Activated T-helper 1 cell treated with anti-CD3 and anti-CD28 coated beads, Interleukin-12 subunit alpha, Interleukin-12 subunit beta, Interleukin-2, Interleukin-4 antibody, amounts not matched to agents 30 ng/mL and 10 ng/mL and 1 ng/mL, durations not matched to agents 14 hours and 24 hours and 36 hours (primary cell): ENCODE measurements around the gene RNF213. TPM values are rescaled to one million over a fixed set of nuclear protein-coding genes. Genes with fewer than 3 reads are reported as not detected.
A peak's percentile ranks its signal among the peaks of the same experiment; 100 is the strongest.

Source experiments
- DNase-seq: peaks from one replicate; pipeline ENCODE4 v3.0.0; 2021; ENCODE audit warnings: low spot score
- H3K27ac Mint-ChIP-seq: one replicate; pipeline ENCODE4 v1.8.0; 2021; ENCODE audit warnings: mild to moderate bottlenecking, mixed read lengths
- H3K27me3 Mint-ChIP-seq: one replicate; pipeline ENCODE4 v1.8.0; 2022; ENCODE audit warnings: mild to moderate bottlenecking, moderate library complexity, mixed read lengths; ENCODE audit not compliant: insufficient read depth
- H3K36me3 Mint-ChIP-seq: one replicate; pipeline ENCODE4 v1.8.0; 2021; ENCODE audit warnings: low read depth, mixed read lengths
- H3K4me1 Mint-ChIP-seq: one replicate; pipeline ENCODE4 v1.8.0; 2021; ENCODE audit warnings: low read depth, mixed read lengths
- H3K4me3 Mint-ChIP-seq: one replicate; pipeline ENCODE4 v1.8.0; 2021; ENCODE audit warnings: mild to moderate bottlenecking, moderate library complexity, mixed read lengths
- H3K9me3 Mint-ChIP-seq: one replicate; pipeline ENCODE4 v1.8.0; 2021; ENCODE audit warnings: mixed read lengths
- intact Hi-C: fragments of 100-400 bp; cut with micrococcal nuclease; formaldehyde crosslinking; loops from one replicate; pipeline ENCODE4 v1.15.1; 2024
- total RNA-seq: library from RNA; stranded (reverse); gene quantifications from 2 replicates; pipeline ENCODE4 v1.2.3, GENCODE V29; 2022

RNF213 gene
- total RNA-seq, 1 donor from 2014 or later = 290 TPM

DNA sequence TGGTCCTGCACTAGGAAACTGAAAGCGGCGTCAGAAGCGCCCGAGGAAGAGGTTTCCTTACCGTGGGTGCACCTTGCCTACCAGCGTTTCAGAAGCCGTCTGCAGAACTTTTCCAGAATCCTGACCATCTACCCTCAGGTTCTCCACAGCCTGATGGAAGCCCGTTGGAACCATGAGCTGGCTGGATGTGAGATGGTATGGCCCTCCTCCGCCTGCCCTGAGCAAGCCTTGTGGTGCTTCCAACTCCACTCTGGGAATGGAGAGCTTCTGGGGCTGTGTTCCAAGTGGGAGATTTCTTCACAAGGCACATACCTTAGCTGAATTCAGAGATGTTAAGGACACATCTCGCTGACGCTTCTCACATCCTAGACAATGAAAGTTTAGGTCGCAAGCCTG, 102.5 kb downstream of the RNF213 start:
- no peaks in the 10 kb centered on the region for H3K4me1 Mint-ChIP-seq
- no peak overlapping the region for H3K4me3 Mint-ChIP-seq
- DNase-seq = no peak
- no peak overlapping the region for H3K27ac Mint-ChIP-seq
- no peaks in the 10 kb centered on the region for H3K27me3 Mint-ChIP-seq
- H3K36me3 Mint-ChIP-seq = peaks cover 74% of the 10 kb centered on the region
- intact Hi-C loops = loop anchor here (5.0 to 10.0 kb wide), 2 partner anchors 41 to 168 kb away; no protein-coding TSS in a partner anchor
- H3K9me3 Mint-ChIP-seq = no peaks in the 10 kb centered on the region

DNA sequence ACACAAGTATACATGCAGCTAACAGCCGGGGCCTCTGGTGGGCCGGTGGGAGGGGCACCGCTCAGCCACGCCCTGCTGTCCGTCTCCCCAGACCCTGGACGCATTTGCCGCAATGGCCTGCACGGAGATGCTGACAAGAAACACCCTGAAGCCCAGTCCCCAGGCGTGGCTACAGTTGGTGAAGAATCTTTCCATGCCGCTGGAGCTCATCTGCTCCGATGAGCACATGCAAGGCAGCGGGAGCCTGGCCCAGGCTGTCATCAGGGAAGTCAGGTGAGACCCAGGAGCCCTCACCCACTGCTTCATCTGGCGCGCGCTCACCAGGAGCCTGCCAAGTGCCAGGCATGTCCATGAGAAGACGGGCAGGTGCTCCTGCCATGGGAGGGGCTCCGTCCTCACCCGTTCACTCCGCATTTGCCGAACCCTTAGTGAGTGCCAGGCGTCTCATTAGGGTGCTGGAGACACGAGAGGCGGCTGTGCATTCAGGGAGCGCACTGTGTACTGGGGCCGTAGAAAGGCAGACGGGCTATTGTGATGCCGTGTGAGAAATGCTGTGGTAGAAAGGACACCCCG, 103.0 kb downstream of the RNF213 start:
- H3K4me1 Mint-ChIP-seq = no peaks in the 10 kb centered on the region
- intact Hi-C loops = loop anchor here (5.0 to 10.0 kb wide), 2 partner anchors 41 to 169 kb away; no protein-coding TSS in a partner anchor
- peaks cover 72% of the 10 kb centered on the region for H3K36me3 Mint-ChIP-seq
- H3K27ac Mint-ChIP-seq = no peak overlapping the region
- no peaks in the 10 kb centered on the region for H3K9me3 Mint-ChIP-seq
- no peak overlapping the region for H3K4me3 Mint-ChIP-seq
- no peak for DNase-seq
- H3K27me3 Mint-ChIP-seq = no peaks in the 10 kb centered on the region

DNA sequence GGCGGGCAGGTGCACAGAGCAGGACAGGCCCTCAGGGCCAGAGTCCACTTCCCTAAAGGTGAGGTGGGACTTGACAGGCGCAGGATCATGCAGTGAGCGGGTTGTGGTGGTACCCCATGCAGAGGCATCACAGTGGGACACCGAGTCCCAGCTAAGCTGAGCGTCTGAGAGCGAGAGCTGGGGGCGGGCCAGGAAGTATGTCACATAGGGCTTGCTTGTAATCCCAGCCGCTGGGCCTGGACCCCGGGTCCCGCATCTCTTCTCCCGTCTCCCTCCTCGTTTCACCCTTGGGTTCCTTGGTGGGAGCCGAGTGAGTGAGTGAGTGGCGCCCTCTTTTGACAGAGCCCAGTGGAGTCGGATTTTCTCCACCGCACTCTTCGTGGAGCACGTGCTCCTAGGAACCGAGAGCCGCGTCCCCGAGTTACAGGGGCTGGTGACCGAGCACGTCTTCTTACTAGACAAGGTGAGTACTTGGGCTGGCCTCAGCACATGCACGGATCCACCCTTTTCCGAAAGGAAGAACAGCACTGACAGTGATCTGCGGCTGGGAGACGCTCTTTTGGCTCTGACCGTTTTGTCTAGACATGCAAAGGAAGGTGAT, 103.5 kb downstream of the RNF213 start:
- H3K36me3 Mint-ChIP-seq = peaks cover 72% of the 10 kb centered on the region
- intact Hi-C loops = loop anchor here (5.0 to 10.0 kb wide), 2 partner anchors 42 to 169 kb away; no protein-coding TSS in a partner anchor
- no peak for DNase-seq
- no peaks in the 10 kb centered on the region for H3K9me3 Mint-ChIP-seq
- H3K27ac Mint-ChIP-seq = no peak overlapping the region
- H3K4me3 Mint-ChIP-seq = no peak overlapping the region
- H3K4me1 Mint-ChIP-seq = no peaks in the 10 kb centered on the region
- no peaks in the 10 kb centered on the region for H3K27me3 Mint-ChIP-seq

DNA sequence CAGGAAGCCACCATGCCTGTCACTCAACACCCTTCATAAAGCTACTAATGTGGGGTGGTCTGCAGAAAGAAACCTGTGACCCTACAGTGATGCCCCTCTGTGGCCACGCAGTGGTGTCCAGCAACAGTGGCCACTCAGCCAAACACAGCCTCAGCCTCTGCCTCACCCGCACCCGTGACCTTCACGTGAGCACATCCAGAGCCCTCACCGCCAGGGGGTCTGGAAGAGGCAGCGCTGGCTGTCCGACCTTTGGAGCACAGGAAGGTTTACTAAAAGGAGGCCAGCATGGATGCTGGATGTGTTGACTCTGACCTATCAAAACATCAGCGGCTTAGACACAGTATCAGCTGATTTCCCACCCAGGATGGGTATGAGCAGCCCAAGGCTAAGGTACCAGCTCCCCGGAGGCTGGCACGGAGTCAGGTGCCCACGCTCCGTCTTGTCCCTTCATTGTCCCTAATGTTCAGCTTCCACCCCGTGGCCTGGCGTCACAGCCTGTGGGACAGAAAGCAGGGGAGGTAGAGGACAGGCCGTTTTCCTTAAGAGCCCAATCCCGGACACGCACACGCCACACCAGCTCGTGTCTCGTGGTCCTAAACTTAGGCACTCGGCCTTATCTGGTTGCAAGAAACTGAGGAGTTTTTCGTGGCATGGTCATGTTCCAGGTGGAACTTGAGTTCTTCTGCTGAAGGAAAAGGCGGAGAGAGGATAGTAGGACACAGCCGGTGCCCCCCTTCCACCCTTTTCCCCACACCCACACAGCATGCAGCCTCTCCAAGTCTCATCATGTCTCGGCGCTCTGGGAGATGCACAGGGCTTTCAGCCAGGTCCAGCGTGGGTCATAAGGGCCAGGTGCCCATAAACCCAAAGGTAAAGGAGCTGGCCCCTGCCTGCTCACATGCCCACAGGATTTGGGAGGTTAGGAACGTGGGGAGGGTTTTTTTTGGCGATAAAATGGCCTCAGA, 104.6 kb downstream of the RNF213 start:
- intact Hi-C loops = loop anchor here (10.0 kb wide), 1 partner anchor 170 kb away; no protein-coding TSS in a partner anchor
- Mint-ChIP-seq H3K36me3 (peaks cover 70% of the 10 kb centered on the region), H3K4me1 (no peaks in the 10 kb centered on the region), H3K9me3 (no peaks in the 10 kb centered on the region), H3K27ac (no peak overlapping the region), H3K27me3 (no peaks in the 10 kb centered on the region), H3K4me3 (no peak overlapping the region)
- DNase-seq = no peak

DNA sequence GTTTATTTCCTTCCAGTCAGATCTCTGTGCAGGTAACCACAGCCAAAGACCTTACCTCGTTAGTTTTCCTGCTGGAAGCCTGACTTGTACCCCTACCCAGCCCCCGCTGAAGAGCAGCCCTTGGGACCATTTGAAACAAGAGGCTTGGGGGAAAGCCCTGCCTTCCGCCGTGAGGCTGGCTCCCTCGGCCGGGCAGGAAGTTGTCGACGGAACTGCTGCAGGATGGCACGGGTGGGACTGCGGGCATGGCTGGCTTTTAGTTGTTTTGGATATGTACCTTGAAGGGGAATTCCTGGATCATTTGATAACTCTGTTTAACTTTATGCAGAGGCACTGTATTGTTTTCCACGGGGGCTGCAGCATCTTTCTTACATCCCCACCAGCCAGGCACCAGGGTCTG, 105.3 kb downstream of the RNF213 start:
- Mint-ChIP-seq H3K27me3 (no peaks in the 10 kb centered on the region), H3K9me3 (no peaks in the 10 kb centered on the region), H3K4me1 (no peaks in the 10 kb centered on the region), H3K27ac (no peak overlapping the region), H3K36me3 (peaks cover 70% of the 10 kb centered on the region), H3K4me3 (no peak overlapping the region)
- DNase-seq = no peak
- intact Hi-C loops = loop anchor here (10.0 kb wide), 1 partner anchor 171 kb away; no protein-coding TSS in a partner anchor

DNA sequence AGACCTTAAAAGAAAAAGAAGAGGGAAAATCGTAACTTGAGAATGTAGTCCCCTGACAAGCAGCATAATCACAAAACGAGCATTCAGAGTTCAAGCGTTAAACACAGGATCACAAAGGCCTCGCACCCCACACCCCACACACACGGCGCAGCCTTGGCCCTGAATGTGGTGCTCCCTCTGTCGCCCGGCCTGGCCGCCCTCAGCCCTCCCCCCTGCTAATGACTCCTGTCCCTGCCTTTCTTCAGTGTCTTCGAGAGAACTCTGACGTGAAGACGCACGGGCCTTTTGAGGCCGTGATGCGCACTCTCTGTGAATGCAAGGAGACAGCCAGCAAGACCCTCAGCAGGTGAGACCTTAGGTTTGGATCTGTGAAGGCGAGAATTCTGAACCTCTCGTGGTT, 106.9 kb downstream of the RNF213 start:
- H3K9me3 Mint-ChIP-seq = no peaks in the 10 kb centered on the region
- no peaks in the 10 kb centered on the region for H3K4me1 Mint-ChIP-seq
- H3K4me3 Mint-ChIP-seq = no peak overlapping the region
- peaks cover 70% of the 10 kb centered on the region for H3K36me3 Mint-ChIP-seq
- DNase-seq = no peak
- H3K27ac Mint-ChIP-seq = no peak overlapping the region
- no peaks in the 10 kb centered on the region for H3K27me3 Mint-ChIP-seq
- intact Hi-C loops = loop anchor here (10.0 kb wide), 1 partner anchor 173 kb away; no protein-coding TSS in a partner anchor

DNA sequence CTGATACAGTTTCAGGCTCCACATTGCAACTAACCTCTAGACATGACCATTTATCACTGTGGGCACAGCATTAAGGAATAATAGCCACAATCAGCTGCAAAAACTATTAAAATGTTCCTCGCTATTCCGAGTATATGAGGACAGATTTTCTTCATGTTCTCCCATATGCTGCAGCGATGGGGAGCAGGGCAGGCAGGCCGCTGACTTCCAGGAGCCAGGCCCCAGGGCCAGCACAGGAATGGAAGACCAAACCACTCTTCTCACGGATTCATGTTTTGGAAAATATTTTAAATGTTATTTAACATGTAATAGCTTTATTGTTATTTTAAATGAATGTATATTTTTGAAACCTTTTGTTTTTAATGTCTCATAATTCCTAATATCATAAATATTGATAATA, 110.5 kb downstream of the RNF213 start:
- Mint-ChIP-seq H3K4me1 (peaks cover 5% of the 10 kb centered on the region), H3K27me3 (no peaks in the 10 kb centered on the region), H3K4me3 (no peak overlapping the region), H3K9me3 (no peaks in the 10 kb centered on the region), H3K36me3 (peaks cover 64% of the 10 kb centered on the region), H3K27ac (no peak overlapping the region)
- intact Hi-C loops = no loop called here
- no peak for DNase-seq

DNA sequence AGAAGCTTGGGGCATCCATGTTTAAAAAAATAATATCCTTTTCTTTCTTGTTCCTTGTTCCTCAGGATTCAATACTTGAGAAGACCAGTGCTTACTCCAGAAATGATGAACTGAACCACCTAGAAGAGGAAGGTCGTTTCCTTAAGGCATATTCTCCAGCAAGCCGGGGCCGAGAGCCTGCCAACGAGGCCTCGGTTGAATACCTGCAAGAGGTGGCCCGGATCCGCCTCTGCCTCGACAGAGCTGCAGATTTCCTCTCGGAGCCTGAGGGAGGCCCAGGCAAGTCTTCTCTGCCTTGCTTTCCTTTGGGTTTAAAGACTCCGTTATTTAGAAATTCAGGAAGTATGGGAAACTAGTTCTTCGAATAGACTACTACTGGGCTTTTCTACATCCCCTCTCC, 111.8 kb downstream of the RNF213 start:
- intact Hi-C loops = no loop called here
- no peak for DNase-seq
- Mint-ChIP-seq H3K4me3 (no peak overlapping the region), H3K9me3 (no peaks in the 10 kb centered on the region), H3K36me3 (peaks cover 64% of the 10 kb centered on the region), H3K27ac (peak overlapping the region; percentile 2), H3K4me1 (peaks cover 5% of the 10 kb centered on the region), H3K27me3 (no peaks in the 10 kb centered on the region)

DNA sequence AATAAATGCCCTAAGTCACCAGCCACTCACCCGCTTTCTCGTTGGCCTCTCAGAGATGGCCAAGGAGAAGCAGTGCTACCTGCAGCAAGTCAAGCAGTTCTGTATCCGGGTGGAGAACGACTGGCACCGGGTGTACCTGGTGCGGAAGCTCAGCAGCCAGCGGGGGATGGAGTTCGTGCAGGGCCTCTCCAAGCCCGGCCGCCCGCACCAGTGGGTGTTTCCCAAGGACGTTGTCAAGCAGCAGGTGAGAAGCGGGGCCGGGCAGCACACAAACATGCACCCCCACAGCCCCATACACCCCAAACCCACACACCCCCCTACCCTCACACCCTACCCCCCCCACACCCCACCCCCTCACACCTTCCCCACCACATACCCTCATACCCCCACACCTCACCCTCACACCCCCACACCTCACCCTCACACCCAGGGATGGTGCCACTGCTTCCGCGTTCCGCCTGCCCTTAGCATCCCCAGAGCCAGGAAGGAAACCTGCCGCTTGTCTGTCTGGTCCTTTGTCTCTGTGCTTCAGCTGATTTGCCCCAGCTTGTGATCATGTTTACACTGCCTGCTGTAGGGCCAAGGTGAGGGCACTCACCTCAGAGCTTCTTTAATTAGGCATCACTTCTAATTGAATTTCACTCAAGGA, 112.4 kb downstream of the RNF213 start:
- Mint-ChIP-seq H3K4me3 (no peak overlapping the region), H3K9me3 (no peaks in the 10 kb centered on the region), H3K27me3 (no peaks in the 10 kb centered on the region), H3K4me1 (peaks cover 5% of the 10 kb centered on the region), H3K36me3 (peaks cover 65% of the 10 kb centered on the region), H3K27ac (no peak overlapping the region)
- DNase-seq = no peak
- intact Hi-C loops = no loop called here

DNA sequence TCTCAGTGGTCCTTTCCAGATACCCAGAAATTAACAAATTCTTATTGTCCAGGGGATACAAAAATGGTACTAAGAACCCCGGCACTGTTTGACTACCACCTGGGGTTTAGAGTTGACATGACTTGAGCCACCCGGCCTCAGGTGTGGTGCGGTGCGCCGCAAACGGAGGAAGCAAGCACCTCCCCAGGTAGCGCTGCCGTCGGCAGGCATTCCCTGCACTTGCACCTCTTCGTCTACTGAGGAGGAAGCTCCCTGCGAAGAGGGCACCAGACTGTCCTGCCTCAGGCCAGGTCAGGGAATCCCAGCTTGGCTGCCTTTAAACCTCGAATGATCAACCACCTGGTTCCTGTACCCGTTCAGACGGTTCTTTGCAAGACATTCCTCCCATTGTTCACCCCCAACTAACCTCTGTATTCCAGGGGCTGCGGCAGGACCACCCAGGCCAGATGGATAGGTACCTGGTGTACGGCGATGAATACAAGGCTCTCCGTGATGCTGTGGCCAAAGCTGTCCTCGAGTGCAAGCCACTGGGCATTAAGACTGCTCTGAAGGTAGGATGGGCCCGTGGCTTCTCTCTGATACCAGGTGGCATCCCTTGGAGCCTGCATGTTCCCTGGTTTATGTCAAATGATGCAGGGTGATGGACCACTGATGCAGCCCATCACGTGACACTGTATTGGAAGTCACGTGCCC, 113.5 kb downstream of the RNF213 start:
- intact Hi-C loops = no loop called here
- no peak for DNase-seq
- H3K36me3 Mint-ChIP-seq = peaks cover 69% of the 10 kb centered on the region
- H3K9me3 Mint-ChIP-seq = no peaks in the 10 kb centered on the region
- H3K4me1 Mint-ChIP-seq = peaks cover 5% of the 10 kb centered on the region
- H3K4me3 Mint-ChIP-seq = no peak overlapping the region
- H3K27me3 Mint-ChIP-seq = no peaks in the 10 kb centered on the region
- H3K27ac Mint-ChIP-seq = no peak overlapping the region

DNA sequence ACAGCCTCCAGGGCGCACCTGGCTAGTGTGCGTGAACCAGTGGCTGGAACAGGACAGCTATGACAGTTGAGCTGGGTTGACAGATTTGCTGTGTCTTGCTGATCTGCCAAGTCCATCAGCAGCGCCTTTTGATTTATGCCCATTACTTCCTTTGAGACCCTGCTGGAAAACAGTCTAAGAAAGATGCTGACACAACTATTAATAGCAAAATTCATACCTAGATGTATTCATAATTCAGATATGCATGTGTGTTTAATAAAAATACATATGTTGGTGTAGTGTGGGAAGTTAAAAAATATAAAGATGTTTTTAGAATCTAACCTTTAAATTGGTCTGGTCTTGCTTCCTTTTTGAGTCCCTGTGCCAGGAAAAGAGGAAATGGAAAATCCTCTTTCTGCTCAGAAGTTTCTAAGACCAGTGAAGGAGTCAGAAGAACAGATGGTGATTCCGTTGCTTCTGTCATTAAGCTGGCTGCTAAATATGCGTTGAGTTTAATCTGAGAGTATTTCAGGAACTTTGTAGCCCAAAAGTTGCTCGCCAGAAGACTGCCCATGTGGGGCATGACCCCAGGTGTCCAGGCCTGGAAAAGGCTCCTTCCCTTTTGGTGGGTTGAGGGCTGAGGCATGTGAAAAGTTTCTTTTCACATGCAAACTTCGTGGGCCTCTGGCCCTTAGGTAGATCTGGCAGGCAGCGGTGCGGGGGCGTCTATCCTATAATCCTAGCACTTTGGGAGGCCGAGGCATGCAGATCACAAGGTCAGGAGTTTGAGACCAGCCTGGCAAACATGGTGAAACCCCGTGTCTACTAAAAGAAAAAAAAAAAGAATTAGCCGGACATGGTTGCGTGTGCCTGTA, 114.3 kb downstream of the RNF213 start:
- Mint-ChIP-seq H3K27me3 (no peaks in the 10 kb centered on the region), H3K27ac (no peak overlapping the region), H3K4me3 (no peak overlapping the region), H3K36me3 (peaks cover 71% of the 10 kb centered on the region), H3K4me1 (peaks cover 5% of the 10 kb centered on the region), H3K9me3 (no peaks in the 10 kb centered on the region)
- no peak for DNase-seq
- intact Hi-C loops = no loop called here
